Activated naive CD4-positive, alpha-beta T cell treated with anti-CD3 and anti-CD28 coated beads for 36 hours (primary cell): ENCODE measurements around the gene GEMIN5. TPM values are rescaled to one million over a fixed set of nuclear protein-coding genes. Genes with fewer than 3 reads are reported as not detected.

ENCODE experiments used
- CTCF ChIA-PET: fragments of 350-600 bp; sonication (Branson Sonifier 250); formaldehyde crosslinking; loops from one replicate; lab custom pipeline; 2021; ENCODE audit warnings: antibody characterized with exemption; lab: Charles Lee
- DNase-seq: peaks from one replicate; pipeline ENCODE4 v3.0.0-alpha.2; 2020
- H3K27ac Mint-ChIP-seq: one replicate; pipeline ENCODE4 v1.8.0; 2021; ENCODE audit warnings: mild to moderate bottlenecking, mixed read lengths
- H3K27me3 Mint-ChIP-seq: one replicate; pipeline ENCODE4 v1.8.0; 2021; ENCODE audit warnings: low read depth, mixed read lengths
- H3K36me3 Mint-ChIP-seq: one replicate; pipeline ENCODE4 v1.8.0; 2021; ENCODE audit warnings: low read depth, mixed read lengths
- H3K4me1 Mint-ChIP-seq: one replicate; pipeline ENCODE4 v1.8.0; 2021; ENCODE audit warnings: low read depth, mixed read lengths
- H3K4me3 Mint-ChIP-seq: one replicate; pipeline ENCODE4 v1.8.0; 2021; ENCODE audit warnings: mild to moderate bottlenecking, moderate library complexity, mixed read lengths
- H3K9me3 Mint-ChIP-seq: one replicate; pipeline ENCODE4 v1.8.0; 2021; ENCODE audit warnings: mixed read lengths
- intact Hi-C: fragments of 100-400 bp; cut with micrococcal nuclease; formaldehyde crosslinking; loops from one replicate; pipeline ENCODE4 v1.15.1; 2023
- total RNA-seq, 2 experiments: library from RNA; stranded (reverse); gene quantifications; one replicate each; pipeline ENCODE4 v1.2.3, GENCODE V29; 2021

Gene GEMIN5
- total RNA-seq, 2 experiments from 2014 or later: 20.1 to 23.3 TPM

GRCh38 chr5:154858297-154858971, 79.6 kb downstream of the GEMIN5 start, which contains the start of gene CNOT8:
Gene CNOT8, plus strand, starts transcription at chr5:154858627. Its CDS starts 4,652 bp downstream, at chr5:154863279.
- peak within 1 kb of the TSS; percentile 94 for H3K27ac Mint-ChIP-seq
- peak; percentile 97 for DNase-seq
- H3K4me1 Mint-ChIP-seq: peaks cover 42% of the 10 kb centered on the region
- CTCF ChIA-PET: interaction anchor here (0.9 kb wide), 1 partner anchor 207 kb away, joined by 3 read pairs; no protein-coding TSS in a partner anchor
- H3K9me3 Mint-ChIP-seq: no peaks in the 10 kb centered on the region
- H3K27me3 Mint-ChIP-seq: no peaks in the 10 kb centered on the region
- intact Hi-C loops: loop anchor here (1.0 to 5.0 kb wide), 9 partner anchors 29 to 820 kb away; partner anchors contain the start of genes FAM114A2, GALNT10, GEMIN5 and LARP1
- peak within 1 kb of the TSS; percentile 88 for H3K4me3 Mint-ChIP-seq
- H3K36me3 Mint-ChIP-seq: peaks cover 24% of the 10 kb centered on the region

GRCh38 chr5:154857530-154858296, 80.3 kb downstream of the GEMIN5 start:
- H3K27me3 Mint-ChIP-seq: no peaks in the 10 kb centered on the region
- CTCF ChIA-PET: interaction anchor here (0.8 to 0.9 kb wide), 2 partner anchors 206 to 207 kb away, joined by 3 read pairs; no protein-coding TSS in a partner anchor
- H3K36me3 Mint-ChIP-seq: peaks cover 18% of the 10 kb centered on the region

GRCh38 chr5:154851351-154851750, 86.7 kb downstream of the GEMIN5 start:
- no peak overlapping the region for H3K4me3 Mint-ChIP-seq
- H3K9me3 Mint-ChIP-seq: no peaks in the 10 kb centered on the region
- intact Hi-C loops: no loop called here
- H3K4me1 Mint-ChIP-seq: peaks cover 8% of the 10 kb centered on the region
- no peaks in the 10 kb centered on the region for H3K27me3 Mint-ChIP-seq
- H3K27ac Mint-ChIP-seq: no peak overlapping the region
- DNase-seq: no peak
- H3K36me3 Mint-ChIP-seq: no peaks in the 10 kb centered on the region
- CTCF ChIA-PET: interaction anchor here (1.2 kb wide), 1 partner anchor 201 kb away, joined by 3 read pairs; no protein-coding TSS in a partner anchor

More at GRCh38 chr5:154857530-154858296, 80.3 kb downstream of the GEMIN5 start:
- H3K27ac Mint-ChIP-seq: peak overlapping the region; percentile 94
- no peaks in the 10 kb centered on the region for H3K9me3 Mint-ChIP-seq
- peaks cover 35% of the 10 kb centered on the region for H3K4me1 Mint-ChIP-seq
- peak; percentile 86 for DNase-seq
- intact Hi-C loops: loop anchor here (1.0 to 5.0 kb wide), 9 partner anchors 28 to 819 kb away; partner anchors contain the start of genes FAM114A2, GALNT10, GEMIN5 and LARP1
- H3K4me3 Mint-ChIP-seq: peak overlapping the region; percentile 88

- peaks cover 8% of the 10 kb centered on the region for H3K4me1 Mint-ChIP-seq
- no peak for DNase-seq
- H3K4me3 Mint-ChIP-seq: no peak within 1 kb of the TSS
- intact Hi-C loops: no loop called here
- CTCF ChIA-PET: interaction anchor here (1.2 kb wide), 1 partner anchor 200 kb away, joined by 3 read pairs; no protein-coding TSS in a partner anchor
- H3K27me3 Mint-ChIP-seq: no peaks in the 10 kb centered on the region
- no peaks in the 10 kb centered on the region for H3K36me3 Mint-ChIP-seq
- no peak within 1 kb of the TSS for H3K27ac Mint-ChIP-seq
- no peaks in the 10 kb centered on the region for H3K9me3 Mint-ChIP-seq
These were observed 87.6 kb downstream of the GEMIN5 start, which contains the start of gene FAXDC2 for GRCh38 chr5:154850255-154851062. Gene FAXDC2, minus strand, starts transcription at chr5:154850603. Its CDS starts 12,425 bp downstream, at chr5:154838178.

GRCh38 chr5:154849791-154850201, 88.2 kb downstream of the GEMIN5 start:
- CTCF ChIA-PET: no interaction called here
- Mint-ChIP-seq H3K27me3 (no peaks in the 10 kb centered on the region), H3K4me1 (peaks cover 8% of the 10 kb centered on the region), H3K9me3 (no peaks in the 10 kb centered on the region), H3K4me3 (no peak overlapping the region), H3K36me3 (no peaks in the 10 kb centered on the region), H3K27ac (no peak overlapping the region)
- DNase-seq: no peak
- intact Hi-C loops: no loop called here

GRCh38 chr5:154849264-154849785, 88.7 kb downstream of the GEMIN5 start:
- no peaks in the 10 kb centered on the region for H3K36me3 Mint-ChIP-seq
- CTCF ChIA-PET: no interaction called here
- no peak overlapping the region for H3K4me3 Mint-ChIP-seq
- no peak for DNase-seq
- no peak overlapping the region for H3K27ac Mint-ChIP-seq
- H3K9me3 Mint-ChIP-seq: no peaks in the 10 kb centered on the region
- H3K4me1 Mint-ChIP-seq: peaks cover 8% of the 10 kb centered on the region
- intact Hi-C loops: no loop called here
- H3K27me3 Mint-ChIP-seq: no peaks in the 10 kb centered on the region

- H3K36me3 Mint-ChIP-seq: no peaks in the 10 kb centered on the region
- DNase-seq: no peak
- H3K4me3 Mint-ChIP-seq: no peak overlapping the region
- no peak overlapping the region for H3K27ac Mint-ChIP-seq
- CTCF ChIA-PET: interaction anchor here (0.6 kb wide), 1 partner anchor 66 kb away, joined by 3 read pairs; no protein-coding TSS in a partner anchor
- H3K9me3 Mint-ChIP-seq: no peaks in the 10 kb centered on the region
- intact Hi-C loops: no loop called here
- no peaks in the 10 kb centered on the region for H3K4me1 Mint-ChIP-seq
- no peaks in the 10 kb centered on the region for H3K27me3 Mint-ChIP-seq
These were observed 93.2 kb downstream of the GEMIN5 start for GRCh38 chr5:154844809-154845208.

GRCh38 chr5:154842689-154843530, 95.1 kb downstream of the GEMIN5 start:
- Mint-ChIP-seq H3K9me3 (no peaks in the 10 kb centered on the region), H3K4me1 (no peaks in the 10 kb centered on the region), H3K36me3 (peaks cover 2% of the 10 kb centered on the region), H3K27me3 (no peaks in the 10 kb centered on the region), H3K4me3 (no peak overlapping the region), H3K27ac (no peak overlapping the region)
- CTCF ChIA-PET: interaction anchor here (0.7 kb wide), 1 partner anchor 101 kb away, joined by 3 read pairs; no protein-coding TSS in a partner anchor
- no peak for DNase-seq
- intact Hi-C loops: no loop called here

GRCh38 chr5:154841273-154841661, 96.7 kb downstream of the GEMIN5 start:
- no peak overlapping the region for H3K27ac Mint-ChIP-seq
- no peak for DNase-seq
- H3K9me3 Mint-ChIP-seq: no peaks in the 10 kb centered on the region
- H3K4me3 Mint-ChIP-seq: no peak overlapping the region
- H3K27me3 Mint-ChIP-seq: no peaks in the 10 kb centered on the region
- CTCF ChIA-PET: no interaction called here
- no peaks in the 10 kb centered on the region for H3K4me1 Mint-ChIP-seq
- peaks cover 6% of the 10 kb centered on the region for H3K36me3 Mint-ChIP-seq
- intact Hi-C loops: no loop called here

- H3K27me3 Mint-ChIP-seq: no peaks in the 10 kb centered on the region
- CTCF ChIA-PET: interaction anchor here (0.7 kb wide), 1 partner anchor 11 kb away, joined by 3 read pairs; no protein-coding TSS in a partner anchor
- H3K4me3 Mint-ChIP-seq: no peak overlapping the region
- H3K36me3 Mint-ChIP-seq: peaks cover 6% of the 10 kb centered on the region
- H3K27ac Mint-ChIP-seq: no peak overlapping the region
- no peak for DNase-seq
- H3K4me1 Mint-ChIP-seq: no peaks in the 10 kb centered on the region
- no peaks in the 10 kb centered on the region for H3K9me3 Mint-ChIP-seq
- intact Hi-C loops: no loop called here
These were observed 97.4 kb downstream of the GEMIN5 start for GRCh38 chr5:154840435-154841272.
